ENCODE measurements around the gene ADGRG4.

The ADGRG4 gene

GRCh38 chrX:136261321-136261720, 39.4 kb upstream of the ADGRG4 start:
- TF ChIP-seq, protein P1, sequence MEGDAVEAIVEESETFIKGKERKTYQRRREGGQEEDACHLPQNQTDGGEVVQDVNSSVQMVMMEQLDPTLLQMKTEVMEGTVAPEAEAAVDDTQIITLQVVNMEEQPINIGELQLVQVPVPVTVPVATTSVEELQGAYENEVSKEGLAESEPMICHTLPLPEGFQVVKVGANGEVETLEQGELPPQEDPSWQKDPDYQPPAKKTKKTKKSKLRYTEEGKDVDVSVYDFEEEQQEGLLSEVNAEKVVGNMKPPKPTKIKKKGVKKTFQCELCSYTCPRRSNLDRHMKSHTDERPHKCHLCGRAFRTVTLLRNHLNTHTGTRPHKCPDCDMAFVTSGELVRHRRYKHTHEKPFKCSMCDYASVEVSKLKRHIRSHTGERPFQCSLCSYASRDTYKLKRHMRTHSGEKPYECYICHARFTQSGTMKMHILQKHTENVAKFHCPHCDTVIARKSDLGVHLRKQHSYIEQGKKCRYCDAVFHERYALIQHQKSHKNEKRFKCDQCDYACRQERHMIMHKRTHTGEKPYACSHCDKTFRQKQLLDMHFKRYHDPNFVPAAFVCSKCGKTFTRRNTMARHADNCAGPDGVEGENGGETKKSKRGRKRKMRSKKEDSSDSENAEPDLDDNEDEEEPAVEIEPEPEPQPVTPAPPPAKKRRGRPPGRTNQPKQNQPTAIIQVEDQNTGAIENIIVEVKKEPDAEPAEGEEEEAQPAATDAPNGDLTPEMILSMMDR (IDR thresholded peaks at IDR 0.05; ENCODE audit: low read depth, low read length): no peak
- no peak for DNase-seq (ENCODE audit: extremely low read depth, low read depth)

DNA sequence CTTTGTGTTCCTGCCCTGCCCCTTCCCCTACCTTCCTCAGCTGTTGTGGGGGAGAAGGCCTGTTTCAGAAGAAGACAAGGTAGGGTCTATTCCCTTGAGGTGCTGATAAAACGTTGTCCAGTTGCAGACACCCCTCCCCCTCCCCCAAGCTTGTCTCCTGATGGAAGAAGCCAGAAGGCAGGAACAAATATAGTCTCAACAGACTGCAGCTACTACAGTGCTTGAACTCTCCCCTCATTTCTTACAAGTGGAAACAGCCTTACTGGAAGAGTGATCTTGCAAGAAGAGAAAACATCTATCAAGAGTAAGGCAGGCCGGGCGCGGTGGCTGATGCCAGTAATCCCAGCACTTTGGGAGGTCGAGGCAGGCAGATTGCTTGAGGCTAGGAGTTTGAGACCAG, 38.5 kb upstream of the ADGRG4 start:
- TF ChIP-seq, protein P1 (IDR thresholded peaks at IDR 0.05; ENCODE audit: low read depth, low read length): no peak
- no peak for DNase-seq (ENCODE audit: extremely low read depth, low read depth)

DNA sequence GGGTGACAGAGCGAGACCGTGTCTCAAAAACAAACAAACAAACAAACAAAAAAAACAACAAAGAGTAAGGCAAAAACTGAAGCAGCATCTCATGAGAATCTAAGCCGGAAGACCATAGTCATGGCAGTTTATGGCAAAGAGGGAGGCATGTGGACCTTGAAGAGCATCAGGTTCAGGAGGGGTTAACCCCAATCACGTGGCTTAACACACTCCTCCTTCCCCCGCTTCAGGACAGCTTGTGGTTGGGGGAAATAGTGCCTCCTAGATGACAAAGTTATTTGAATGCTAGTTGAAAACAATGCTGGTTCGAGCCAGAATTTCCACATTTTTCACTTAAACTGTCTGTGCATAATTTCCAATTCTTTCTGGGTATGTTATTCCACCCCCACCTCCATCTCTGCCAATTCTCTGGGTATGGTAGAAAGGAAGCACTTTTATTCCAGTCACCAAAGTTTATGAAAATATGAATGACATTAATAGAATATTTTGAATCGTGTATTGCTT, 37.9 kb upstream of the ADGRG4 start:
- DNase-seq (ENCODE audit: extremely low read depth, low read depth): no peak
- TF ChIP-seq, protein P1 (IDR thresholded peaks at IDR 0.05; ENCODE audit: low read depth, low read length): no peak

GRCh38 chrX:136266828-136267227, 33.9 kb upstream of the ADGRG4 start:
- TF ChIP-seq, protein P1 (IDR thresholded peaks at IDR 0.05; ENCODE audit: low read depth, low read length): no peak
- no peak for DNase-seq (ENCODE audit: extremely low read depth, low read depth)

GRCh38 chrX:136268051-136269048, 32.4 kb upstream of the ADGRG4 start:
- peak; percentile 30 for DNase-seq (ENCODE audit: extremely low read depth, low read depth)
- TF ChIP-seq, protein P1 (IDR thresholded peaks at IDR 0.05; ENCODE audit: low read depth, low read length): peak; percentile 88

DNA sequence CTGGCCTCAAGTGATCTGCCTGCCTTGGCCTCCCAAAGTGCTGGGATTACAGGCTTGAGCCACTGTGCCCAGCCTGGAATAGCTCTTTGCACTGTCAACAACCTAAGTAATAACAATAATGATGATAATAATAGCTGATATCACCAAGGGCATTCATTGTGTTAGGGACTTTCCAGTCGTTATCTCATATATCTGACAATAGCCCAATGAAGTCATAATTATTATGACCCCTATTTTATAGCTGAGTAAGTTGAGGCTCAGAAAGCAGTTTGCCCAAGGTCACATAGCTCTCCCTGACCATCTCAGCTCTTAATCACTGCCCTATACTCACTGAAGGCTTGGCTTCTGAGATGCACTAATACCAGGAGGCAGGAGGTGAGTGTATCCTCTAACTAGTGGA, 30.8 kb upstream of the ADGRG4 start:
- DNase-seq (ENCODE audit: extremely low read depth, low read depth): no peak

More for the DNA sequence above, 30.8 kb upstream of the ADGRG4 start:
- TF ChIP-seq, protein P1 (IDR thresholded peaks at IDR 0.05; ENCODE audit: low read depth, low read length): no peak
